NCI-H128 (cell line): ENCODE results near the gene PAWR.
"Not testable (repeated sequence)": the region's sequence is repeated elsewhere in the genome, so short reads cannot be mapped to it uniquely, and the experiment has no call there.

Source experiments
- DNase-seq: peaks from one replicate; lab custom pipeline; 2025; ENCODE audit not compliant: unreplicated experiment; lab: John Stamatoyannopoulos, UW

The PAWR gene

GRCh38 chr12:79596719-79597350 lies 93.9 kb downstream of the PAWR start:
- no peak for DNase-seq

DNA sequence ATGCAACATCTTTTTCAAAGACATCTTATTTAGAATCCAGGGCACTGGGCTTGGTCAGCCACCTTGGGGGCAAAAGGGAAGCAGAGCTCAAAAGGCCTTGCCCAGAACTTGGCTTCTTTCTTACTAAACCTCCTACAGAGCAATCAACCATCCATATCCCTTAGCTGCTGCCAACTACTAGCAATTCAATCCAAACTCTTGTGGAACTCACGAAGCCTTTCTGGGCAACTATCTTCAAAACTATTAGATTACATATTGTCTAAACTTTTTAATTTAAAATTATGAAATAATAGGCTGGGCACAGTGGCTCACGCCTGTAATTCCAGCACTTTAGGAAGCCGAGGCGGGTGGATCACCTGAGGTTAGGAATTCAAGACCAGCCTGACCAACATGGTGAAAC lies 95.5 kb downstream of the PAWR start:
- DNase-seq = no peak

- no peak for DNase-seq
These were observed 97.9 kb downstream of the PAWR start for GRCh38 chr12:79592865-79593264.

DNA sequence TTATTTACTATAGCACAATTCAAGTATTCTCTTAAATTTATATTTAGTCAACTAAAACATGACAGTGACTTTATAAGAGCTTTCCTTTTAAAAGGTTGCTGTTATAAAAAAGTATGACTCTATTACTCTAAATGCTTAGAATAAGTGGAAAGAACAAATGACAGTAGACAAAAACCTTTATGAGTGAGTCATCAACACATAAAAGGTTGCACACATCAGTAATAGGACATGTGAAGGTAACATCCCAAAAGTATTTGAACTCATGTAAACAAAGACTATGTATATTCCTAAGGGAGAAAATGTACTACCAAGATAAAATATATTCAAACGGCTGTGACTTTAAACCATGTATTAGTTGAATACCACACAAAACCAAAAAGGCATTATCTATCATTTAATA lies 98.8 kb downstream of the PAWR start:
- DNase-seq = no peak

DNA sequence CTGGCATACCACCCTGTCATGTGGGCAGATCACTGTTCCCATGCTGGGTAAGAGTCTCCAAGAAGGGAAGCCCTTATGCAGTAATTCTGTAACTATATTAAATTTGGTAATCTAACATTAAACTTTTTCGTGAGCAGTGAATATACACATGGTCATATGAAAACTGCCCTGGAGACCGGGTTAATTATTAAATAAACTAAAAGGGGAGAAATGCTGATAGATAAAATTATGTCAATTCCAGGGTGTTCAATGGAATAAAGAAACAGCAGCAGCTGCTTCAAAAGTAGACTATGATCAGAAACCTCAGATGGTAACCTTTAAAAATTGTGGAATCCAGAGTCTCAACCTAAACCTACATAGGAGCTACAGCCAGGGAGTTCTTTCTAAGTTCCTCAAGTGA lies 100.0 kb downstream of the PAWR start:
- no peak for DNase-seq

- DNase-seq = no peak
These were observed 103.4 kb downstream of the PAWR start for GRCh38 chr12:79587368-79587767.

- no peak for DNase-seq
These were observed 105.6 kb downstream of the PAWR start for GRCh38 chr12:79585147-79585546.

- DNase-seq = no peak
These were observed 116.9 kb downstream of the PAWR start for GRCh38 chr12:79573820-79574219.

DNA sequence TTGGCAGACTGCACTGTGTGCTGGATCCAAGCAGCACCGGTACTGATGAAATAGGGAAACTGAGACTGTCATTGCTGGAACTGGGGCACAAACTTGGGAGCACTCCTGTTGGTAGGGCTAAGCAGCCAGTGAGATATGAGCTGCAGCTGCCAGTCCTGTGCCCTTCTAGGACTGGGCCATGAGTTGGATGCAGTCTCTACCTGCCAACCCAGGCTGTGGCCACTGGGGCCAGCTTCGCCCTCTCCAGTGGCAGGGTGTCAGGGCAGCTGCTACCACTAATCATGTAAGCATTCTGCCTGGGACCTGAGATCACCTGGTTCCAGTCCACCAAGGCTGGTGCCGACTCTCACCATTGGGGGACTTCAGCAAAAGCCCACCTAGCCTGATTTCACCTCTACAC lies 121.1 kb downstream of the PAWR start:
- no peak for DNase-seq

- no peak for DNase-seq
These were observed 123.6 kb downstream of the PAWR start for GRCh38 chr12:79567175-79567563.

DNA sequence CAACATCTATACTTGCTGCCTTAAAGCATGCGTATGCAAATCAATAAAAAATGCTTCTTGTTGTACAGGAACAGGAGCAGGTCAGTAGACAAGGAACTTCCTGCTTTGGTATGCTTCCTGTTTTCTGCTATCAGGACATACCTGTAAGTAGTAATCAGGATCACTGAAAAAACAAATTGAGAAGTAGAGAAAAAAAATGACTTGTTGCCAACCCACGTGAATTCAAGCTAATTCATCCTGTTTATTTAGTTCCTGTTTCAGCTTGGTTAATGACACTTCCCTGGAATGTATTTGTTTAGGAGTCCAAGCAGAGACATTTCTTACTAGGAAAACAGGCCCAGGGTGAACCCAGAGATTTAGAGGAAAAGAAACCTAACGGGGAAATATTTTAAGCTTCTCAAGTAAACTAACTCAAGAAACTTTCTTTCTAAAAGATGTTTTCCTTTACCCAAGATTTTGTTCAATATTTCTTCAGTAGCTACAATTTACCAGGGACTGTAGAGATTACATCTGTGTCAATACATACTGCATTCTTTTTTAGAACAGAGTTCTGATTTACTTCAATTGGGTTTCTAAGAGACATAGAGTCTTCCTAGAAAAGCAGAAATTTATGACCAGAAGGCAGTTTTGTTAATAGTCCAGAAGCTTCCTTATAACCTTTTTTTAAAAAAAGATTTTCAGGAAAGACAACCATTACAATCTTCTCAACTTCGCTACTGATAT lies 124.2 kb downstream of the PAWR start:
- no peak for DNase-seq

DNA sequence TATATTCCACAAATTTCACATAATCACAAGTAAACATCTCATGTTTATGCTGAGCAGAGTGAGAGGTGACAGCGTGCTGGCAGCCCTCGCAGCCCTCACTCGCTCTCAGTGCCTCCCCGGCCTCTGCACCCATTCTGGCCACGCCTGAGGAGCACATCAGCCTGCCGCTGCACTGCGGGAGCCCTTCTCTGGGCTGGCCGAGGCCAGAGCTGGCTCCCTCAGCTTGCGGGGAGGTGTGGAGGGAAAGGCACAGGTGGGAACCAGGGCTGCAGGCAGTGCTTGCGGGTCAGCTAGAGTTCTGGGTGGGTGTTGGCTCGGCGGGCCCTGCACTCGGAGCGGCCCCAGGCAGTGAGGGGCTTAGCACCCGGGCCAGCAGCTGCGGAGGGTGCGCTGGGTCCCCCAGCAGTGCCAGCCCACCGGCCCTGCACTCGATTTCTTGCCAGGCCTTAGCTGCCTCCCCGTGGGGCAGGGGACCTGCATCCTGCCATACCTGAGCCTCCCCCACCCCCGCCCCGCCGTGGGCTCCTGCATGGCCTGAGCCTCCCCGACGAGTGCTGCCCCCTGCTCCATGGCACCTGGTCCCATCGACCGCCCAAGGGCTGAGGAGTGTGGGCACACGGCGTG lies 125.9 kb downstream of the PAWR start:
- not testable (repeated sequence) for DNase-seq

DNA sequence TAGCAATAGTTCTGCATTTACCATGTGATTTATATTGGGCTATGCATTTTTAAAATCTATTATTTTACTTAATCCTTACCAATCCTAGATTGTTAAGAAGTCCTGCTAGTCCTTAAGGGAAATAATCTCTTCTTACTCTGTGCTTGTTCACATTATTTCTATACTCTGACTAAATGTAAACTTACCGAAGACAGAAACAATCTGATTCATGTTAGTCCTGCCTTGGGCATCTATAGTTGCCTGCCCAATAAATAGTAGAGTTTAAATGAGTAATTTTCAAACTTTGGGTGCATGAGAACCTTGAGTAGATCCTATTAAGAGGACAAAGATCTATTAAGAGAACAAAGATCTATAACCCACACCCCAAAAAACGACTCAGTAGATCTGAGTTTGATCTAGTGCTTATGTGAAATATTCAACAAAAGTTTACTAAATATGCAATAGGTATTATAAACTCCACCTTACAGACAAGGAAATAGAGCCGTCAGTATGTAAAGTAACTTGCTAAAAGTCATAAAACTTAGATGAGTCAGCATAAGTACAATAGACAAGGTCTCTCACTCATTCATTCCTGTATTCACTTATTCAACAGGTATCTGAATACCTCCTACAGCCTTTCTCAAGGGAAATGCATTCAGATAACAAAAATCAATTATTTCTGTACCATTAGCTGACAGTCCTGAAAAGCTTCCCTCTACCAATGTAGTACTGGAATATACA lies 127.6 kb downstream of the PAWR start:
- DNase-seq = no peak

GRCh38 chr12:79561401-79562132 lies 129.2 kb downstream of the PAWR start:
- DNase-seq = no peak

DNA sequence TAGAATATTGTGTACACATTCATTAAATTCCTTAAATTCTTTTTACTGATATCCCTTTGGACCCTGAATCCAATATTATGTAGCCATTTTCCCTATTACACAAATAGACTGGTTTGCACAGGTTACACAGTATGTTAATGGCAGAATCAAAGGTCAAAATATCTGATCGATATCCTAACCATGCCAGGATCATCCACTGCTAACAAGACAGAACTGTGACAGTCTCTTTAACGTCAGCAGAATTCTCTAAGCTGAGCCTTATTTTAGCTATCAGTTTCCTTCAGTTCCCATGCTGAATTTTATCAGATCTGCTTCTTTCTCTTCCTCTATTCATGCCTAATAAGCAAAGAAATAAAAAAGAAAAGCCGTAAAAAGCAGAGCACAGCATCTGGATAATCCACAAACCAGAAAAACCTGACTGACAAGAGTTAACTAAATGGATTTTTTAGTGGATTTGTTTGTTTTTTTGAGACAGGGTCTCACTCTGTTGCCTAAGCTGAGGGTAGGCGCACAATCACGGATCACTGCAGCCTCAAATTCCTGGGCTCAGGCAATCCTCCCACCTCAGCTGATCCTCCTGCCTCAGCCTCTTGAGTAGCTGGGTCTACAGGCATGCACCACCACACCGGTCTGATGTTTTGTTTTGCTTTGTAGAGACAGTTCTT lies 130.4 kb downstream of the PAWR start:
- no peak for DNase-seq

GRCh38 chr12:79559591-79559990 lies 131.2 kb downstream of the PAWR start:
- no peak for DNase-seq

- no peak for DNase-seq
These were observed 131.8 kb downstream of the PAWR start for GRCh38 chr12:79558924-79559469.

- DNase-seq = no peak
These were observed 133.0 kb downstream of the PAWR start for GRCh38 chr12:79557690-79558315.

- DNase-seq = no peak
These were observed 135.5 kb downstream of the PAWR start for GRCh38 chr12:79555028-79555925.
